CD14-positive monocyte (primary cell): ENCODE results near the gene RNF187. TPM values are rescaled to one million over a fixed set of nuclear protein-coding genes. Genes with fewer than 3 reads are reported as not detected.

Experiments used
- DNase-seq, 3 donors: peaks; one replicate each; pipeline ENCODE4 v3.0.0-alpha.2; 2011 to 2022
- H2AFZ ChIP-seq: 2 replicates; pipeline ENCODE4 v1.6.0; 2012; ENCODE audit warnings: mild to moderate bottlenecking, low read depth, low read length, inconsistent platforms; ENCODE audit not compliant: insufficient read depth, poor library complexity, severe bottlenecking
- H3K27ac ChIP-seq, 2 donors: 1 replicate in 1 of 2; 2 replicates in 1 of 2; pipeline ENCODE4 v1.5.1; 2012 to 2013; ENCODE audit warnings: low read length in 2 of 2, control low read depth in 1 of 2, inconsistent platforms in 1 of 2, low read depth in 1 of 2, mild to moderate bottlenecking in 1 of 2
- H3K27me3 ChIP-seq, 2 donors: one replicate each; pipeline versions ENCODE4 v1.6.0 to v1.6.1; 2011 to 2013; ENCODE audit warnings: low read length in 2 of 2; ENCODE audit not compliant: control insufficient read depth in 2 of 2, insufficient read depth in 2 of 2
- H3K36me3 ChIP-seq, 2 donors: replicated peaks in 1 of 2; 1 replicate in 1 of 2; 2 replicates in 1 of 2; pipeline versions ENCODE4 v1.5.1 to v1.6.1; 2012 to 2013; ENCODE audit warnings: low read length in 2 of 2, control low read depth in 1 of 2, inconsistent platforms in 1 of 2, mild to moderate bottlenecking in 1 of 2; ENCODE audit not compliant: insufficient read depth in 2 of 2, control insufficient read depth in 1 of 2
- H3K4me1 ChIP-seq, 2 donors: 1 replicate in 1 of 2; 2 replicates in 1 of 2; pipeline versions ENCODE4 v1.5.1 to v1.6.1; 2012 to 2013; ENCODE audit warnings: low read length in 2 of 2, control low read depth in 1 of 2, inconsistent platforms in 1 of 2, mild to moderate bottlenecking in 1 of 2, moderate library complexity in 1 of 2; ENCODE audit not compliant: insufficient read depth in 2 of 2, control insufficient read depth in 1 of 2
- H3K4me2 ChIP-seq: replicated peaks from 2 replicates; pipeline ENCODE3; 2012; ENCODE audit warnings: low read length, moderate library complexity, mild to moderate bottlenecking; ENCODE audit not compliant: poor library complexity, severe bottlenecking; ENCODE audit errors: extremely low read depth
- H3K4me3 ChIP-seq, 3 experiments: fragments of 200-600 bp in 1 of 3; sonication (generic) in 1 of 3; replicated peaks in 1 of 3; 1 replicate in 2 of 3; 2 replicates in 1 of 3; pipeline ENCODE4 v1.5.1; 2011 to 2013; ENCODE audit warnings: low read length in 3 of 3, mild to moderate bottlenecking in 3 of 3, control low read depth in 2 of 3, low read depth in 2 of 3, inconsistent platforms in 1 of 3, moderate library complexity in 1 of 3
- H3K79me2 ChIP-seq: 2 replicates; pipeline ENCODE4 v1.6.0; 2012; ENCODE audit warnings: mild to moderate bottlenecking, control low read depth, inconsistent platforms, low read length, moderate library complexity; ENCODE audit not compliant: insufficient read depth
- H3K9ac ChIP-seq: 2 replicates; pipeline ENCODE4 v1.6.0; 2017; ENCODE audit warnings: low read length, mild to moderate bottlenecking; ENCODE audit not compliant: insufficient read depth, poor library complexity, severe bottlenecking
- H3K9me3 ChIP-seq, 2 donors: replicated peaks in 1 of 2; 1 replicate in 1 of 2; 2 replicates in 1 of 2; pipeline versions ENCODE4 v1.5.1 to v1.6.1; 2012 to 2013; ENCODE audit warnings: low read length in 2 of 2, control low read depth in 1 of 2; ENCODE audit not compliant: control insufficient read depth in 1 of 2, insufficient read depth in 1 of 2
- H4K20me1 ChIP-seq: 2 replicates; pipeline ENCODE4 v1.6.0; 2012; ENCODE audit warnings: mild to moderate bottlenecking, low read length, control low read depth, moderate library complexity; ENCODE audit not compliant: insufficient read depth
- H3K27ac Mint-ChIP-seq, 7 donors: one replicate each; pipeline ENCODE4 v1.8.0; 2020; ENCODE audit warnings: mild to moderate bottlenecking in 7 of 7, mixed read lengths in 7 of 7, moderate library complexity in 6 of 7, inconsistent platforms in 2 of 7
- H3K27me3 Mint-ChIP-seq, 3 donors: one replicate each; pipeline ENCODE4 v1.8.0; 2021 to 2022; ENCODE audit warnings: low read depth in 3 of 3, mild to moderate bottlenecking in 3 of 3, mixed read lengths in 3 of 3, moderate library complexity in 3 of 3, inconsistent platforms in 1 of 3
- H3K36me3 Mint-ChIP-seq, 2 donors: one replicate each; pipeline ENCODE4 v1.8.0; 2020; ENCODE audit warnings: mixed read lengths in 2 of 2, inconsistent platforms in 1 of 2, mild to moderate bottlenecking in 1 of 2
- H3K4me1 Mint-ChIP-seq: one replicate; pipeline ENCODE4 v1.8.0; 2020; ENCODE audit warnings: mild to moderate bottlenecking, mixed read lengths
- H3K4me3 Mint-ChIP-seq, 2 donors: one replicate each; pipeline ENCODE4 v1.8.0; 2020; ENCODE audit warnings: mild to moderate bottlenecking in 2 of 2, mixed read lengths in 2 of 2, moderate library complexity in 1 of 2
- H3K9me3 Mint-ChIP-seq, 7 donors: one replicate each; pipeline ENCODE4 v1.8.0; 2020 to 2022; ENCODE audit warnings: mixed read lengths in 7 of 7, mild to moderate bottlenecking in 6 of 7, moderate library complexity in 6 of 7, inconsistent platforms in 2 of 7
- CTCF ChIP-seq: fragments of 200-600 bp; IDR thresholded peaks from one replicate; pipeline ENCODE4 v1.8.0; 2022; ENCODE audit warnings: antibody characterized with exemption, mild to moderate bottlenecking
- WGBS: methylation state at CpG from one replicate; pipeline ENCODE4 v1.1.5; 2013; ENCODE audit warnings: missing lambda C conversion rate; ENCODE audit not compliant: insufficient coverage; 5-methylcytosine and 5-hydroxymethylcytosine counted together
- intact Hi-C, 2 donors: fragments of 100-400 bp; cut with micrococcal nuclease; formaldehyde crosslinking; loops; one replicate each; pipeline versions ENCODE4 v1.15.0 to v1.15.1; 2023
- polyA plus RNA-seq, 3 donors: library from polyadenylated mRNA; depleted of rRNA in 1 of 3; unstranded in 2 of 3; stranded (reverse) in 1 of 3; fragments of 300-500 nt in 2 of 3; fragments of >200 nt in 1 of 3; fragmentation: Illumina TruSeq in 2 of 3; gene quantifications; 1 replicate in 2 of 3; 2 replicates in 1 of 3; pipeline ENCODE4 v1.2.3, GENCODE V29; 2012 to 2021

The RNF187 gene
- polyA plus RNA-seq, 3 donors, result 5.9 to 27.6 (median 24.6) TPM

- WGBS, result 36% methylated on average over 1 of the region's 1 CpG
- Histone ChIP-seq H3K27ac (no peak overlapping the region), H3K4me3 (no peak overlapping the region), H3K36me3 (no peaks in the 10 kb centered on the region), H3K4me1 (no peaks in the 10 kb centered on the region), H3K4me2 (no peak overlapping the region), H3K9ac (no peak overlapping the region), H2AFZ (no peak overlapping the region), H3K79me2 (no peaks in the 10 kb centered on the region), H3K9me3 (no peaks in the 10 kb centered on the region), H3K27me3 (peaks cover 4 to 27% of the 10 kb centered on the region in 2 donors), H4K20me1 (no peaks in the 10 kb centered on the region)
- no peak for TF ChIP-seq CTCF
- H3K4me3 Mint-ChIP-seq, result no peak overlapping the region
- H3K27ac Mint-ChIP-seq, result no peak overlapping the region
- no peaks in the 10 kb centered on the region for H3K36me3 Mint-ChIP-seq
- H3K4me1 Mint-ChIP-seq, result no peaks in the 10 kb centered on the region
- peaks cover 21 to 45% (median 25%) of the 10 kb centered on the region in 3 donors for H3K27me3 Mint-ChIP-seq
- no peak for DNase-seq
- intact Hi-C loops, result no loop called here
- peaks cover 0 to 3% (median 1%) of the 10 kb centered on the region in 7 donors for H3K9me3 Mint-ChIP-seq
Observed at GRCh38 chr1:228438266-228438665, 48.9 kb upstream of the RNF187 start.

GRCh38 chr1:228440761-228441500, 46.3 kb upstream of the RNF187 start:
- no peak for DNase-seq
- H3K9ac ChIP-seq, result no peak overlapping the region
- no peak overlapping the region for H3K4me3 Mint-ChIP-seq
- peaks cover 5 to 7% of the 10 kb centered on the region in 2 donors for H3K4me1 ChIP-seq
- H3K9me3 Mint-ChIP-seq, result peaks cover 0 to 15% (median 2%) of the 10 kb centered on the region in 7 donors
- no peak overlapping the region for H3K4me3 ChIP-seq
- no peak overlapping the region for H2AFZ ChIP-seq
- H3K27me3 ChIP-seq, result peaks cover 14 to 40% of the 10 kb centered on the region in 2 donors
- H3K36me3 Mint-ChIP-seq, result no peaks in the 10 kb centered on the region
- H3K36me3 ChIP-seq, result no peaks in the 10 kb centered on the region
- no peak overlapping the region for H3K4me2 ChIP-seq
- H4K20me1 ChIP-seq, result no peaks in the 10 kb centered on the region
- intact Hi-C loops, result no loop called here
- no peaks in the 10 kb centered on the region for H3K79me2 ChIP-seq
- H3K9me3 ChIP-seq, result no peaks in the 10 kb centered on the region
- H3K27me3 Mint-ChIP-seq, result peaks cover 38 to 64% (median 41%) of the 10 kb centered on the region in 3 donors
- H3K4me1 Mint-ChIP-seq, result peaks cover 8% of the 10 kb centered on the region
- TF ChIP-seq CTCF, result no peak
- H3K27ac Mint-ChIP-seq, result no peak overlapping the region
- WGBS, result 97% methylated on average over 4 of the region's 9 CpGs
- no peak overlapping the region for H3K27ac ChIP-seq
